ENCODE data around the gene REV1. TPM values are rescaled to one million over a fixed set of nuclear protein-coding genes. Genes with fewer than 3 reads are reported as not detected.

REV1 gene
- total and polyA plus RNA-seq, 2 of the 13 experiments (the other 11 are each of a cell fraction or from before 2014, with no cell fraction given), result 49.1 to 71.8 TPM

DNA sequence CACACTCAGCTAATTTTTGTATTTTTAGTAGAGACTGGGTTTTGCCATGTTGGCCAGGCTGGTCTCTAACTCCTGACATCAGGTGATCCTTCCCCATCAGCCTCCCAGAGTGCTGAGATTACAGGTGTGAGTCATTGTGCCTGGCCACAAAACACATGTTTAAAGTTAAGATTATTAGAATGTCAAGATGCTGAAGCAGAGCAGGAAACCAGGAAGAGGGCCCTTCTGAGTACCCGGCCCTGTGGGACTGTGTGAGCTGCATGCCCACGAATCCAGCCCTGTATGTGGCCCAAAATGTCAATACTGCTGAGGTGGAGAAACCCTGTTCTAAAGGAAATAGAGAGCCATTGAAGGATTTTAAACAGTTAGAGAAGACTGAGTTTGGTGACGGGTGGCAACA, 31.0 kb upstream of the REV1 start (continued):
- TF ChIP-seq, protein P1, sequence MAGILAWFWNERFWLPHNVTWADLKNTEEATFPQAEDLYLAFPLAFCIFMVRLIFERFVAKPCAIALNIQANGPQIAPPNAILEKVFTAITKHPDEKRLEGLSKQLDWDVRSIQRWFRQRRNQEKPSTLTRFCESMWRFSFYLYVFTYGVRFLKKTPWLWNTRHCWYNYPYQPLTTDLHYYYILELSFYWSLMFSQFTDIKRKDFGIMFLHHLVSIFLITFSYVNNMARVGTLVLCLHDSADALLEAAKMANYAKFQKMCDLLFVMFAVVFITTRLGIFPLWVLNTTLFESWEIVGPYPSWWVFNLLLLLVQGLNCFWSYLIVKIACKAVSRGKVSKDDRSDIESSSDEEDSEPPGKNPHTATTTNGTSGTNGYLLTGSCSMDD (CRISPR knock-in tag; IDR thresholded peaks at IDR 0.05), result no peak
- no peak for TF ChIP-seq MEIS1 (CRISPR knock-in tag; IDR thresholded peaks at IDR 0.05; ENCODE audit: borderline replicate concordance)

DNA sequence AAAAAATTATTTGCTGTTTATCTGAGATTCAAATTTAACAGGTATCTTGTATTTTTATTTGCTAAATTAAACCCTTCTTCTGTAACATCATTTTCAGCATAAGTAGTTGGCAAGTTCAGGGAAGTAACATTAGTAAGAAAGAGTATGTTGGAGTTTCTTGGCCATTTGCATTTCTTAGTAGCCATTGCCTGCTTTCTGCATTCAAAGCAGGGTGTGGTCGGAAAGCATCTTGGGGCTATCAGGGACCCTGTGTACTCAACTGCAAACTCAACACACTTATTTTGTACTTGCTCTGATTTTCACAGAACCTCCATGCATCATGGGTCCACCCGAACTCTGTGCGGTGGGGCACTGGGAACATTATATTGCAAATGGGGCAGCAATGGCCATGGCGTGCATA, 30.4 kb upstream of the REV1 start:
- Histone ChIP-seq H4K20me1 (ENCODE audit: insufficient read depth, low read length) (no peaks in the 10 kb centered on the region), H3K9me3 (ENCODE audit: low read length) (no peaks in the 10 kb centered on the region), H3K27ac (ENCODE audit: extremely low read length, insufficient read depth, low read length) (no peak overlapping the region), H3K4me3 (replicated peaks in 1 of 3; ENCODE audit: insufficient read depth in 1 of 3, low read depth in 2 of 3, low read length in 3 of 3) (no peak overlapping the region), H3K27me3 (ENCODE audit: control insufficient read depth in 1 of 2, insufficient read depth in 2 of 2, low read length in 2 of 2) (no peaks in the 10 kb centered on the region; a peak in 2 of 5 replicates), H3K79me2 (ENCODE audit: insufficient read depth, low read length) (no peaks in the 10 kb centered on the region), H2AFZ (ENCODE audit: low read length) (no peak overlapping the region), H3K4me2 (ENCODE audit: low read depth, low read length) (no peak overlapping the region), H3K36me3 (replicated peaks in 1 of 2; ENCODE audit: control insufficient read depth in 1 of 2, insufficient read depth in 2 of 2, low read length in 2 of 2) (no peaks in the 10 kb centered on the region), H3K4me1 (ENCODE audit: insufficient read depth, low read length) (no peaks in the 10 kb centered on the region), H3K9ac (ENCODE audit: insufficient read depth, low read depth, low read length) (no peak overlapping the region)
- POLR2A ChIA-PET, result no interaction called here
- no TSS peak for BruUV-seq (replicated peaks)
- CTCF ChIA-PET (ENCODE audit: low intra/inter-chr PET ratio, low total read pairs), result no interaction called here
- no peak for ATAC-seq
- TF ChIP-seq, protein P2, sequence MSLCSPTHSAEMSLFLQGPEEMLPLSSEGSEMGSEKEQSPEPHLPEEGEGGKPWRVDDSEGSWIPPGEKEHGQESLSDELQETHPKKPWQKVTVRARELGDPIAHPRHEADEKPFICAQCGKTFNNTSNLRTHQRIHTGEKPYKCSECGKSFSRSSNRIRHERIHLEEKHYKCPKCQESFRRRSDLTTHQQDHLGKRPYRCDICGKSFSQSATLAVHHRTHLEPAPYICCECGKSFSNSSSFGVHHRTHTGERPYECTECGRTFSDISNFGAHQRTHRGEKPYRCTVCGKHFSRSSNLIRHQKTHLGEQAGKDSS (CRISPR knock-in tag; IDR thresholded peaks at IDR 0.05; ENCODE audit: borderline replicate concordance, low read depth), result no peak
- TF ChIP-seq ZNF552 (CRISPR knock-in tag; IDR thresholded peaks at IDR 0.05; ENCODE audit: borderline replicate concordance), result no peak
- no peak for TF ChIP-seq PAF1 (CRISPR knock-in tag; IDR thresholded peaks at IDR 0.05)
- no peak for TF ChIP-seq SOX6 (IDR thresholded peaks at IDR 0.05)
- no peak for TF ChIP-seq SOX6 (CRISPR knock-in tag; IDR thresholded peaks at IDR 0.05)
- in situ Hi-C loops (cut with HindIII; ENCODE audit: extremely low pct_ligation_motif_present, low pct_unique_long_range_greater_than_20kb) (no loop called here), intact Hi-C loops (cut with micrococcal nuclease; ENCODE audit: unreplicated experiment) (no loop called here)
- 26% methylated on average over 4 of the region's 4 CpGs for WGBS (ENCODE audit: low lambda C conversion rate)
- DNase-seq (ENCODE audit: low spot score), result no peak
- FAIRE-seq, result no peak
